Vagina (tissue), 2 donors: Measurements from ENCODE around the gene ACSL6.

Experiments
- POLR2A ChIP-seq, 2 donors: fragments of 450-650 bp; IDR thresholded peaks; one replicate each; pipeline ENCODE4 v1.6.1; 2017; ENCODE audit warnings: antibody characterized with exemption in 2 of 2, mild to moderate bottlenecking in 2 of 2, moderate library complexity in 2 of 2
- POLR2AphosphoS5 ChIP-seq, 2 donors: sonication (generic); formaldehyde crosslinking; IDR thresholded peaks; one replicate each; pipeline ENCODE4 v1.9.0; 2017; ENCODE audit warnings: antibody characterized with exemption in 2 of 2, mild to moderate bottlenecking in 2 of 2, low read depth in 1 of 2; ENCODE audit not compliant: insufficient read depth in 1 of 2
- TF ChIP-seq, protein P1 (sequence below), 3 experiments: fragments of 450-650 bp in 2 of 3; fragments of 200-600 bp in 1 of 3; sonication (generic) in 1 of 3; IDR thresholded peaks; one replicate each; pipeline ENCODE4 v1.5.1; 2017 to 2019; ENCODE audit warnings: antibody characterized with exemption in 3 of 3, mild to moderate bottlenecking in 2 of 3, moderate library complexity in 2 of 3

DNA sequence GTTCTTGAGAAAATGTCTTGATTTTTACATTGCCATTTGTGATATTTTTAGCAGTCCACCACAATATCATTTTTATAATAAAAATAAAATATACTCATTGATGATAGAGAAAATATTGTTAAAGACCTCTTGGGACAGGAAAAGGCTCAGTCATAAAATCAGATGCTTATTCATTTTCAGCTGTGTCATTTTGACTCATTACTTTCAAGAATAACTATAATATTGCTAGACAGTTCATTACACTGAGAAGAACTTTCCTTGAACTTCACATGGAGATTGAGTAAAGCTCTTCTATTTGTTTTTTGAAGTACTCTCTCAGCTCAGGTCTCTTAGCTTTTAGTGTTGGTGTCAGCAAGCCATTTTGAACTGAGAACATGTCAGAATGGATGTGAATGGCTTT is 57.5 kb downstream of the ACSL6 start:
- TF ChIP-seq, protein P1, sequence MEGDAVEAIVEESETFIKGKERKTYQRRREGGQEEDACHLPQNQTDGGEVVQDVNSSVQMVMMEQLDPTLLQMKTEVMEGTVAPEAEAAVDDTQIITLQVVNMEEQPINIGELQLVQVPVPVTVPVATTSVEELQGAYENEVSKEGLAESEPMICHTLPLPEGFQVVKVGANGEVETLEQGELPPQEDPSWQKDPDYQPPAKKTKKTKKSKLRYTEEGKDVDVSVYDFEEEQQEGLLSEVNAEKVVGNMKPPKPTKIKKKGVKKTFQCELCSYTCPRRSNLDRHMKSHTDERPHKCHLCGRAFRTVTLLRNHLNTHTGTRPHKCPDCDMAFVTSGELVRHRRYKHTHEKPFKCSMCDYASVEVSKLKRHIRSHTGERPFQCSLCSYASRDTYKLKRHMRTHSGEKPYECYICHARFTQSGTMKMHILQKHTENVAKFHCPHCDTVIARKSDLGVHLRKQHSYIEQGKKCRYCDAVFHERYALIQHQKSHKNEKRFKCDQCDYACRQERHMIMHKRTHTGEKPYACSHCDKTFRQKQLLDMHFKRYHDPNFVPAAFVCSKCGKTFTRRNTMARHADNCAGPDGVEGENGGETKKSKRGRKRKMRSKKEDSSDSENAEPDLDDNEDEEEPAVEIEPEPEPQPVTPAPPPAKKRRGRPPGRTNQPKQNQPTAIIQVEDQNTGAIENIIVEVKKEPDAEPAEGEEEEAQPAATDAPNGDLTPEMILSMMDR (IDR thresholded peaks at IDR 0.05) = no peak
- TF ChIP-seq POLR2AphosphoS5 (IDR thresholded peaks at IDR 0.05; ENCODE audit: insufficient read depth in 1 of 2, low read depth in 1 of 2) = no peak
- no peak for TF ChIP-seq POLR2A (IDR thresholded peaks at IDR 0.05)
